Midbrain (tissue), 1 donor: ENCODE results near the gene CHRNA3.
A peak's percentile ranks its signal among the peaks of the same experiment; 100 is the strongest.

ENCODE experiments used
- DNase-seq: peaks from one replicate; lab custom pipeline; 2025; lab: John Stamatoyannopoulos, UW

The CHRNA3 gene

GRCh38 chr15:78620527-78621421 is at the start of gene CHRNA3:
Gene CHRNA3, minus strand, starts transcription at chr15:78620996. Its CDS starts 202 bp downstream, at chr15:78620794.
- no peak for DNase-seq

DNA sequence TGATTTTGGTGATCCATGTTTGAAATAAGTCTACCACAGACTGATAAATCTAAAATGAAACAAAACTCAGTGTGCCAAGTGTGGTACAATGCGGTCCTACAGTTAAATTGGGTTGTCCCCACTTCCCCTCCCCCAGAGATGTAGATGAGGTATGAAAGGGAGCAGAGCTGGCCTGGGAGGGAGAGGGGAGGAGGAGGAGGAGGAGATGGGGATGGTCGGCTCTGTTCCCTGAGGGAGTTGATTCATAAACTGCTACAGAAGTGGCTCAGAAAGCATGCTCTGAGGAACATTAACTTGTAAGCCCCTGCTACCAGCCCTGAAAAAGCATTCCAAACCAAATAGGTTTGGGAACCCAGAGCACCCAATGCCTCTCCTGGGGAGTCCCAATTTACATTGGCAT is 48.2 kb upstream of the CHRNA3 start:
- no peak for DNase-seq

GRCh38 chr15:78667578-78668236 is 46.9 kb upstream of the CHRNA3 start:
- DNase-seq, result no peak

- DNase-seq, result no peak
These were observed 45.2 kb upstream of the CHRNA3 start for GRCh38 chr15:78666010-78666409.

DNA sequence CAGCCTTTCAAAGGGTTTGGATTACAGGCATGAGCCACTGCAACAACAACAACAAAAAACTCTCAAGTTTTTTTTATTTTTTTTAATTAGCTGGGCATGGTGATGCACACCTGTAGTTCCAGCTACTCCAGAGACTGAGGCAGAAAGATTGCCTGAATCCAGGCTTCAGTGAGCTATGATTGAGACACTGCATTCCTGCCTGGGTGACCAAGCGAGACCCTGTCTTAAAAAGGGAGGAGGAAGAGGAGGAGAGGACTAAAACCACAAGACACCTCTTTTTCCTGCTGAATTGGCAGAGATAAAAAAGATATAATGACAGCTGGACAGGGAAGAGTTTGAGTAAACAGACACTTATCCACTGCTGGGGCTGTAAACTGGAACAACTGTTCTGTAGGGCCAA is 42.9 kb upstream of the CHRNA3 start:
- no peak for DNase-seq

GRCh38 chr15:78662028-78662427 is 41.2 kb upstream of the CHRNA3 start:
- DNase-seq, result no peak

DNA sequence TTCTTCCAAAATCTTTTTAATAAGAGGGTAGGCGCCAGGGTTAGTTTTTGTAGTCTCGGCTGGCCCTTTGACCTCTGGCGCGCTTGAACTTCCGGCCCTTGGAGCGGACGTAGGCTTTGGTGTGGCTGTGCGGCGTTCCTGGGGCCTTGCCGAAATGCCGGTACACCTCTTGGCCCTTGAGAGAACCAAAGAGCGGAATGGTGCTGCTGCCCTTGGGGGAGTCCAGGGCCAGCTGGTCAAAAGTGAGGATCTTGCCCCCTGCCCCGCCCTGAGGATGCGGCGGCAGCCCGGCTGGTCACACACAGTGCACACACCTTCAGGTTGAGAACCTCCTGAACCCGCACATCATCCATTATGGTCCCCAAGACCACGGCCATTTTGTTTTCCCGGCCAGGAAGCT is 40.2 kb upstream of the CHRNA3 start:
- no peak for DNase-seq

DNA sequence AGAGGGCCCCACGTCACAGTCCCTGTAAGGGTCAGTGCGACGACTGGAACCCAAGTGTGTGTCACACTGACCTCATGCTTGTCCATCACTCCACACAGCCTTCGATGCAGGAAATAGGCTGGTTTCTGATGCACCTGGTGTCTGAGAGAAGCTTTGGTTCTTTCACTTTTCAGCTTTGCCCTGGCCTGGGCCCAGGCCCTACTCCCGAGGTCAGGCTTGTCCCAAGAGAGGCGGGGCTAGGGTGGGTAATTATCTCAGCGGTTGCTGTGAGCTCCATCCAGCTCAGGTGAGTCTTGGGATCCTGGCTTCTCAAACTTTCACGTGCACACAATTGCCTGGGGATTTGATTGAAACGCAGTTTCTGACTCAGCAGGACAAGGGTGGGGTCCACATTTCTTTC is 39.8 kb upstream of the CHRNA3 start:
- no peak for DNase-seq

DNA sequence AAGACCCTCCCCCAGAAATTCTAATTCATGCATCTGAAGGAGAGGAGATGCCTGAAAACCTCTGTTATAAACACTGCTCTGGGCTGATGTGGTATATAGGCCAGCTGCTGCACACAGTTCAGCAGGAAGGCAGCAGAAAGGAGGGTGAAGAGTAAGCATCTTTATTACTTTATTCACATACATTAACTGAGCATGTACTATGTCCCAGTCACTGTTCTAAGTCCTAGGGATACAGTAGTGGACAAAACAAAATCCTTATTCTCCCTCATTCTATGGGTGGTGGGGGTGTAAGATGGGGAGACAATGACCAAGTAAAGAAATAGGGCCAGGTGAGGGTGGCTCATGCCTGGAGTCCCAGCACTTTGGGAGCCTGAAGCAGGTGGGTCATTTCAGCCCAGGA is 38.0 kb upstream of the CHRNA3 start:
- no peak for DNase-seq

GRCh38 chr15:78654272-78654671 is 33.5 kb upstream of the CHRNA3 start:
- DNase-seq, result no peak

DNA sequence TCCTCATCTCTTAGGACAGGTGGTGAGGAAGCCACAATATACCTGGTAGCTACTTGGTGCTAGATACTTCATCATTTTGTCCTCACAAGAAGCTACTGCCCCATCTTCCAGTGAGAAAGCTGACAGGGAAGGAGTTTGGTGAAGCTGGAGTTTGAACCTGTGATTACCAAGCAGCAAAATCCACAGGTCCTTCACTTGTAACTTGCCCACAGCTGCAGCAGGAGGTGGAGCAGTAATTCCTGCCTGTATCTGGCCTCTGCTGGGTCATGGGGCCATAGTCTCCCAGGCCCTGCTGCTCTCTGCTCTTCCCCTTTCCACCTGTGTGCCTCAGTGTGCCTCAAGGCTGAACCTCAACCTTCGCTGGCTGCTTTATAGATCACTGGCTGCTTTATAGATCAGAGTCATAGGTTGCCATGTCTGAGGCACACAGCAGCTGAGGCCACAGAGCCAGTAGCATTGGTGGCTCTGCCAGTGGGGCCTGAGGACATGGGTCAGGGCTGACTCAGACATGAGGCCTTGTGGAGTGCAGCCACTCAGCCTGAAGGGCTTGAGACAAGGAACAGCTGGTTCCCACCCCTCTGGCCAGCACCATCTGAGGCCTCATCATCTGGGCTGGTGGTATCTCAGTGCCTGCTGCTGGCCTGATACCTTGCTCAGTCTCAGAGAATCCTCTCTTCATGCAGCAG is 31.3 kb upstream of the CHRNA3 start:
- no peak for DNase-seq

DNA sequence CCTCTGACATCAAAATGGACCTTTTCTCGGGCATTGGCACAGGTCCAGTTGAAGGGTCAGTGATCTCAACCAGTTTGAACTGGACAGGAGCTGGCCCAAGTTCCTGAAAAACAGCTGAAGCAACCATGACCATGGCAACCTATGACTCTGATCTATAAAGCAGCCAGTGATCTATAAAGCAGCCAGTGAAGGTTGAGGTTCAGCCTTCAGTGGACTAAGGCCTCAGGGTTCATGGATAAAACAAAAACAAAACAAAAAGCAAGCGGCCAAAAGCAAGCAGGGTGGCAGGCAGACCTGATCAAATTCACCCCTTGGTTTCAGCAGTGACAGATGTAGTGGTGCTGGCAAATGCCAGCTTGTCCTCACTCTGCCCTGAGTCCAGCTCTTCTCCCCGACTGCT is 30.2 kb upstream of the CHRNA3 start:
- no peak for DNase-seq

DNA sequence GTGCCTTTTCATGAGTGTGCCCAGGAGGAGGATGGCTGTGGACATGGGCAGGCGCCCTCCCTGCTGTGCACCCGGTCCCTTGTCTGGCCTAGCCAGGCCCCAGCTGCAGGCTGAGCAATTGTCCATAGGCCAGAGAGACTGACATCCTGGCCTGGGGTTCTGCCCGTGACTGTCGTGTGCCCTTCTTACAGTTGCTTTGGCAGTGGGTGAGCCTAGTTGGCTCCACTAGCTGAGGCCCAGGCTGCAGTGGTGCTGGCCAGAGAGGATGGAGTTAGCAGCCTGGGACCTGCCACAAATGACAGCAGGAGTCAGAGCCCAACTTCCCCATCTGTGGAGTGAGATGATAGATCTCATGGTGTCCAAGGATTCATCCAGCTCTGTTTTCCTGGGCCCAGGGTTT is 29.2 kb upstream of the CHRNA3 start:
- DNase-seq, result no peak

- no peak for DNase-seq
These were observed 24.2 kb upstream of the CHRNA3 start for GRCh38 chr15:78645009-78645408.

DNA sequence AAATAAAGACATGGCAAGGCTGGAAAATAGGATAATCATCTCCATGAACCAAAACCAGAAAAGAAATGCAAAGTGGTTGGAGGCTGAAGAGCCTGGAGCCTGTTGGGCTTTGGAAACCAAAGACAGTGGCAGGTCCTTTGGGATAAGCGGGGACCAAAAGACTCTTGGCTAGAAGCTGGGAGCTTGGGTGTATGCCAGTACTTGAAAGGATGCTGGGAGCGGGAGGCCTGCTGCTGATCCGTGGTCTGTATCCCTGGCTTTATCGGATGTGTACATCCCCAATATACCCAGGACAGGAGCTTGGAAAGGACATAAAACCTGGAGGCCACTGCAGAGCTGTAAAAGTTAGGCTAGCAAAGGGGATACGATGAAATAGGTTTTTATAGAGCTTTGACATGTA is 21.5 kb upstream of the CHRNA3 start:
- no peak for DNase-seq

DNA sequence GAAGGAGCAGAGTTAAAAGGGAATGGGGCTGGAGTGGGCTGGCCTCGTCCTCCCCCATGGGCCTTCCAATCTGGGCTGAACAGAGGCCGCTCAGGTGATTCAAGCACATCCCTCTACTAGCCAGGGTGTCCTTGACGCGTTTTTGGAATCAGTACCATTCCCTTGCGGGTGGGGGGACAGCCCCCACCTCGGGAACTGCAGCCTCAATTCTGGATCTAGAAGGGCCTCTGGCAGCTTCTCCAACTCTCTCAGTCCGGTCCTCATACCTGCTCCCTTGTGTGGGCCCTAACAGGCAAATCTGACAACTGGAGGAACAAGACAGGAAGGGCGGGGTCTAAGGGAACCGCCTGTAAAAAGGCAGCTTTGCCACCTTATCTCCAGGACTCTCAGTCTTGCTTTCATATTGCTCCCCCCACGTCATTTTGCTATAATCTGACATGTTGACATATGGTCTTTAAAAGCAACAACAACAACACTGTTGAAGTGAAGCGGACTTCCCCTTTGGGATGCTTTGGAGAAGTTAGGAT is 21.0 kb upstream of the CHRNA3 start:
- DNase-seq, result no peak

- no peak for DNase-seq
These were observed 20.4 kb upstream of the CHRNA3 start, which contains the start of gene CHRNB4 for GRCh38 chr15:78641102-78641748. Gene CHRNB4, minus strand, starts transcription at chr15:78641210. Its CDS starts 77 bp downstream, at chr15:78641133.

GRCh38 chr15:78640527-78641101 is 19.8 kb upstream of the CHRNA3 start:
- DNase-seq, result no peak

- DNase-seq, result peak; percentile 29
These were observed 18.0 kb upstream of the CHRNA3 start for GRCh38 chr15:78638658-78639314.

- DNase-seq, result no peak
These were observed 17.1 kb upstream of the CHRNA3 start for GRCh38 chr15:78637776-78638435.
